Raji (cell line): ENCODE data around the gene EXOC6B.

Experiments used
- POLR2A ChIP-seq: IDR thresholded peaks from 2 replicates; pipeline ENCODE4 v1.6.1; 2011; ENCODE audit warnings: low read depth, low read length, control low read depth; ENCODE audit not compliant: insufficient read depth

Gene EXOC6B

DNA sequence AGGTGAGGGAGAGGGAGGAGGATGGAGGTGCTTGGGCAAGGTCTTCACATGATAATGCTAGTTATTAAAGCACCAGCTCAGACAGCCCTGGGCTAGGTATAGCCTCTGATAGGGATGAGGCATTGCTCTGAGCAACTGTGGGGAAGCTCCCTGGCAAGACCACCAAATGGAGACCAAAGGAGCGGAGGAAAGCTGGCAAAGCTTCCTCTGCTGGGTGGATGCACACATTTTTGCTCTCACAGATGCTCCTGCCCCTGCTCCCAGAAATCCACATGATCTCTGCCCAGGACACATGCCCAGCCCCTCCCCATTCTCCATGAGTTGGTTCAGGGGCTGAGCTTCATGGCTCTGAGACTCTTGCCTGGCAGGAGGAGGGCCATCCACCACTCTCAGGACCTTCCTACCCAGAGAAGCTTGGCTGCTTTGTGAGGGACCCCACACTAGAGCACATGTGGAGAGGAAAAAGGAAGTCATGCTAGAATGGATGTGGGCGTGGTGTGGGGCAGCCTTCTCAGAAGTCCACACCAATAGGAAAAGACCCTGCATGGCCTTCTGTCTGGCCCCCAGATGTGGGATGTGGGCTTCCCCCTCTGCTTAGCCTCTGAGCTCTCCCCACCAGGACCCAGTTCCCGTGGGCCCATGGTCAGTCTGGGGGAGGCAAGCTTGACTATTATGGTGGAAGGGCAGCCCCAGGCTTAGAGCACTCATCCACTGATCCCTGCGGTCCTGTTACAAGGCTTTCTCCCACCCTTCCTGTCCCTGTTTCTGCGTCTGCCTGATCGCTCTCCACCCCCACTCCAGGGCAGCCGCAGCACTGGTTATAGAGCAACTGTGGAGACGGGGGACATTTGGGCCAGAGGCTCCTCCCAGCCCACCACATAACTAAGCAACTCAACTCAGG, 667.7 kb downstream of the EXOC6B start:
- TF ChIP-seq POLR2A, result no peak

GRCh38 chr2:72156872-72157271, 669.0 kb downstream of the EXOC6B start:
- no peak for TF ChIP-seq POLR2A

DNA sequence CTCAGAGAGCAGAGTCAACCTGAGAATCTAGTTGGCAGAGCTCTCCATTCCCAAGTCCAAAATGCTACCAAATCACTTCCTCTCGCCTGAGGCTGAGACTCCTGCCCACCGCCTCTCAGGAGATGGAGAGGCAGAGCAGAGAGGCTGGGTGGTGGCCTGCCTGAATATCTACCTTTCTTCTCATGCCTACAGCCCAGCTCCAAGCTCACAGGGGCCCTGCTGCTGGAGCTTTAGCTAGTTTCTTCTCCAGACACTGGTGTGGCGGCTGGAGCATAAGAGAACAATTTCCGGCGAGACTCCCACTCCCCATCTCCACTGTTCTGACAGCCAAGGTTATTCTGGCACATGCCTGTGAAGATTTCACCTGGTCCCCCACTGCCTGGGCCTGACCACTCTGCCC, 670.1 kb downstream of the EXOC6B start:
- no peak for TF ChIP-seq POLR2A

DNA sequence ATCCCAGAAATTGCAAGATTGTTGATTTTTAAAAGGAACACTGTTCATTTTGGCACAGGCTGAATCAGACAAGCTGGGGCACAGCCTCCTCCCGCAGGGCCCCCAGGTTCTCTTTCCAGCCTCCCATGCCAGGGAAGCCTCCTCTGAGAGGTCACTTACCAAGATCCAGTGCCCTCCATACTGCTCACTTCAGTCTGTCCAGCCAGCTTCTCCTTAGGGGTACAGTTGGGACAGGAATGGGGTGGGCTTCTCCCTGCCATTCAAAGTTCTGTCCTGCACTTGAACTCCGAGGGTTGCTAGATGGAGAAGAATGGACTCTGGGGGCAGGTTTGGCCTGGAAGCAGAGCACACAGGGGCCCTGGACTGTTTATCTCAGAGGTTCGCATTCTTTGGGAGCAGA, 670.7 kb downstream of the EXOC6B start:
- no peak for TF ChIP-seq POLR2A

- TF ChIP-seq POLR2A, result no peak
Measured at GRCh38 chr2:72154386-72154975, 671.4 kb downstream of the EXOC6B start.

- TF ChIP-seq POLR2A, result no peak
Measured at GRCh38 chr2:72153924-72154323, 671.9 kb downstream of the EXOC6B start.

- no peak for TF ChIP-seq POLR2A
Measured at GRCh38 chr2:72153026-72153791, 672.6 kb downstream of the EXOC6B start.

- TF ChIP-seq POLR2A, result no peak
Measured at GRCh38 chr2:72150861-72151356, 674.9 kb downstream of the EXOC6B start.

DNA sequence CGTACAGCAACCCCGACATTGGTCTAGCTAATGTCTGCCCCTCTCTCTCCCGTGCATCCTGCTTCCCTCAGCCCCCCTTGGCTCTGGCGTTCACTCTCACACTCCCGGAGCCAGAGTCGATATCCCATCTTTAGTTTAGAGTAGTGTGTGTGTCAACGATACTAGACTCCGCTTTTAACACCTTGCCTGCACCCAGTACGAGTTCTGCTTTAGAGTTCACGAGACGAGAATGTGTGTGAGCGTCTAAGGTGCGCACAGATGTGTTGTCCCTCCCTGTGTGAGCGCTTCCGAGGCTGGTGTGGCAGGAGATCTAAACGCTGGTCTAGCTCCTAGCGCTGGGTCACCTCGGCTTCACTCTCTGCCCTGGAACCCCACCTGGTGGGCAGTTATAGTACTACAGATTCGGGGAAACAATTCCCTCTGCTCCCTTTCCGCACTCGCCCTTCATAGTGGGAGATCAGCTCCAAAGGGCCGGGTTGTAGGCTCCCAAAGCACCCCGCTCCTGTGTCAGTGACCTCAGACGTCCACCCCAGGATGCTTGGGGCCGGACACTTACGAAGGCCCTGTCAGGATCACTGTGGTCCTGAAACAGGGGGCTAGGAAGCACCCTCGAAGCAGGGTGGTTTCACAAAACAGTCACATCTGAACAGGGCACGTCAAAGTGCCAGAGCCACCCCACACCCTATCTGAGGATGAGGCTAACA, 675.5 kb downstream of the EXOC6B start:
- no peak for TF ChIP-seq POLR2A

GRCh38 chr2:72149556-72150156, 676.2 kb downstream of the EXOC6B start:
- no peak for TF ChIP-seq POLR2A

DNA sequence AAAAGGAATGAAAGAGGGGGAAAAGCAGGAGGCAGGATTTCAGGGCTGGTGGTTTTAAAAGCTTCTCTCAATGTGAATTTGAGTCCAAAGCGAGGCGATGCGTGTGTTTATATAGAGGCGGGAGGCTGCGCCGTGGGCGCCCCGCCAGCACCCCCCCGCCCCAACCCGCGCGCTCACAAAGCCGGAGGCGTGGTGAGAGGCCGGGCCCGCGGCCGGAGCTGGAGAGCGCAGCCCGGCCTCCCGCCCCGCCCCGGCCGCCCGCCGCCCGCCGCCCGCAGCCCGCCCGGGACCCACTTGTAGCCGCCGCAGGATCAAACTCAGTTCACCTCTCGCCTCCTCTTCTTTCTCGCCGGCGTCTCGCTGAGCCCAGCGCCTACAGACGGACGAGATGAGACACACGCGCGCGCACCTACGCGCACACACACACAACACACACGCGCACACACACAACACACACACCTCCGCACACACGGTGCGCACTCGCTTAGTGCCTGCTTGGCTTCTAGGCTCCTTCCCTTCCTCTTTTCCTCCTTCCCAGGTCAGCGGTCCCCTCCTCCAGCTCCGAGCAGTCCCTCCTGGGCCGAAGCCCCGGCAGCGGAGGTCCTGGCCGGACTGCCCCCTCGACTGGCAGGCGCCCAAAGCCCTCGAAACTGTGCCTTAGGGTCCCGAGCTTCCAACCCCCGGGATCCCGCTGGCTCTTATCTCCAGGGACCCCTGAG, 676.8 kb downstream of the EXOC6B start:
- TF ChIP-seq POLR2A, result no peak

GRCh38 chr2:72148003-72148836, 677.6 kb downstream of the EXOC6B start:
- no peak for TF ChIP-seq POLR2A
